GM19438 (cell line): Measurements from ENCODE around the gene PPP6R3.
"Not testable (repeated sequence)": the region's sequence is repeated elsewhere in the genome, so short reads cannot be mapped to it uniquely, and the experiment has no call there.

Source experiments
- ATAC-seq: cut with Tn5 transposase; IDR thresholded peaks from one replicate; pipeline ENCODE4 v1.9.1; 2021; ENCODE audit warnings: low read depth; ENCODE audit not compliant: unreplicated experiment

PPP6R3 gene

GRCh38 chr11:68523033-68523432 is 62.5 kb downstream of the PPP6R3 start:
- ATAC-seq = no peak

GRCh38 chr11:68523743-68524142 is 63.2 kb downstream of the PPP6R3 start:
- ATAC-seq = no peak

- no peak for ATAC-seq
Observed at GRCh38 chr11:68524213-68524612, 63.7 kb downstream of the PPP6R3 start.

GRCh38 chr11:68524681-68525080 is 64.1 kb downstream of the PPP6R3 start:
- ATAC-seq = no peak

- ATAC-seq = no peak
Observed at GRCh38 chr11:68525336-68525735, 64.8 kb downstream of the PPP6R3 start.

- no peak for ATAC-seq
Observed at GRCh38 chr11:68525930-68526329, 65.4 kb downstream of the PPP6R3 start.

- no peak for ATAC-seq
Observed at GRCh38 chr11:68527585-68527984, 67.0 kb downstream of the PPP6R3 start.

GRCh38 chr11:68528630-68529029 is 68.1 kb downstream of the PPP6R3 start:
- no peak for ATAC-seq

- no peak for ATAC-seq
Observed at GRCh38 chr11:68531129-68531693, 70.7 kb downstream of the PPP6R3 start.

GRCh38 chr11:68532727-68533369 is 72.3 kb downstream of the PPP6R3 start:
- no peak for ATAC-seq

GRCh38 chr11:68533945-68534344 is 73.4 kb downstream of the PPP6R3 start:
- no peak for ATAC-seq

GRCh38 chr11:68535098-68535497 is 74.5 kb downstream of the PPP6R3 start:
- ATAC-seq = no peak

- ATAC-seq = no peak
Observed at GRCh38 chr11:68536706-68537105, 76.2 kb downstream of the PPP6R3 start.

- no peak for ATAC-seq
Observed at GRCh38 chr11:68538025-68538424, 77.5 kb downstream of the PPP6R3 start.

- no peak for ATAC-seq
Observed at GRCh38 chr11:68539395-68539794, 78.8 kb downstream of the PPP6R3 start.

- not testable (repeated sequence) for ATAC-seq
Observed at GRCh38 chr11:68540504-68540903, 80.0 kb downstream of the PPP6R3 start.

GRCh38 chr11:68541116-68541515 is 80.6 kb downstream of the PPP6R3 start:
- no peak for ATAC-seq

- no peak for ATAC-seq
Observed at GRCh38 chr11:68541991-68542390, 81.4 kb downstream of the PPP6R3 start.

- no peak for ATAC-seq
Observed at GRCh38 chr11:68542617-68543016, 82.1 kb downstream of the PPP6R3 start.

- no peak for ATAC-seq
Observed at GRCh38 chr11:68543594-68543993, 83.0 kb downstream of the PPP6R3 start.

- ATAC-seq = no peak
Observed at GRCh38 chr11:68545347-68545746, 84.8 kb downstream of the PPP6R3 start.

- no peak for ATAC-seq
Observed at GRCh38 chr11:68545796-68546195, 85.2 kb downstream of the PPP6R3 start.

GRCh38 chr11:68546555-68546954 is 86.0 kb downstream of the PPP6R3 start:
- ATAC-seq = no peak
